ENCODE results near the gene KIF26A.

Gene KIF26A

GRCh38 chr14:104101651-104102281, 36.6 kb upstream of the KIF26A start:
- DNase-seq = no peak

- DNase-seq = no peak
Observed at GRCh38 chr14:104102282-104102914, 36.0 kb upstream of the KIF26A start.

- DNase-seq = no peak
Observed at GRCh38 chr14:104103061-104103445, 35.3 kb upstream of the KIF26A start.

GRCh38 chr14:104103446-104104075, 34.8 kb upstream of the KIF26A start:
- DNase-seq = no peak

- DNase-seq = no peak
Observed at GRCh38 chr14:104104076-104104901, 34.1 kb upstream of the KIF26A start.

- no peak for DNase-seq
Observed at GRCh38 chr14:104105071-104105821, 33.1 kb upstream of the KIF26A start.

- DNase-seq = no peak
Observed at GRCh38 chr14:104105822-104106470, 32.4 kb upstream of the KIF26A start.

GRCh38 chr14:104106471-104106991, 31.9 kb upstream of the KIF26A start:
- DNase-seq = no peak

GRCh38 chr14:104107101-104107581, 31.2 kb upstream of the KIF26A start:
- DNase-seq = no peak

GRCh38 chr14:104107611-104108569, 30.5 kb upstream of the KIF26A start:
- no peak for DNase-seq

- no peak for DNase-seq
Observed at GRCh38 chr14:104108570-104109541, 29.5 kb upstream of the KIF26A start.

- DNase-seq = no peak
Observed at GRCh38 chr14:104109731-104110361, 28.5 kb upstream of the KIF26A start.

GRCh38 chr14:104110491-104111209, 27.7 kb upstream of the KIF26A start:
- no peak for DNase-seq

- no peak for DNase-seq
Observed at GRCh38 chr14:104111301-104112112, 26.9 kb upstream of the KIF26A start.

GRCh38 chr14:104112113-104112505, 26.3 kb upstream of the KIF26A start:
- DNase-seq = no peak

- DNase-seq = no peak
Observed at GRCh38 chr14:104112609-104113571, 25.5 kb upstream of the KIF26A start.
